HepG2 (cell line): ENCODE results near the gene CA12. TPM values are rescaled to one million over a fixed set of nuclear protein-coding genes. Genes with fewer than 3 reads are reported as not detected.

Source experiments
- ATAC-seq: fragments of 200-7000 bp; cut with Tn5 transposase; 3 replicates; pipeline ENCODE4 v1.9.1; 2020; ENCODE audit warnings: mild to moderate bottlenecking, moderate library complexity
- BruUV-seq: library from RNA; stranded (reverse); fragments of 400-500 nt; replicated peaks from 2 replicates; lab custom pipeline; 2021; lab: Mats Ljungman, UMichigan
- CTCF ChIA-PET: fragments of 300-600 bp; formaldehyde crosslinking; extraction: SDS; loops from one replicate; lab custom pipeline; 2021; ENCODE audit warnings: low total read pairs, inconsistent platforms, low intra/inter-chr PET ratio; lab: Yijun Ruan, JAX
- POLR2A ChIA-PET: fragments of 350-600 bp; sonication (Branson Sonifier 250); formaldehyde crosslinking; loops from one replicate; lab custom pipeline; 2020; ENCODE audit warnings: antibody characterized with exemption, inconsistent platforms; lab: Yijun Ruan, JAX
- DNase-seq: peaks from one replicate; pipeline ENCODE4 v3.0.0-alpha.2; 2015; ENCODE audit warnings: low spot score
- FAIRE-seq: peaks from 3 replicates; lab custom pipeline; 2011; peaks lifted over from hg19 to GRCh38; lab: Jason Lieb, UNC
- H2AFZ ChIP-seq: one replicate; pipeline ENCODE4 v1.6.1; 2011; ENCODE audit warnings: low read length, inconsistent platforms
- H3K27ac ChIP-seq: fragments of 300-600 bp; 3 replicates; pipeline ENCODE4 v1.8.0; 2011; ENCODE audit warnings: mixed run types, mild to moderate bottlenecking, mixed read lengths, low read length, inconsistent platforms; ENCODE audit not compliant: insufficient read depth; ENCODE audit errors: extremely low read length
- H3K27me3 ChIP-seq, 2 experiments: fragments of 200-600 bp in 1 of 2; 2 replicates in 1 of 2; 3 replicates in 1 of 2; pipeline versions ENCODE4 v1.6.0 to v1.8.0; 2011; ENCODE audit warnings: low read length in 2 of 2, mild to moderate bottlenecking in 2 of 2, moderate library complexity in 2 of 2, inconsistent platforms in 1 of 2; ENCODE audit not compliant: insufficient read depth in 2 of 2, control insufficient read depth in 1 of 2
- H3K36me3 ChIP-seq, 2 experiments: fragments of 200-600 bp in 1 of 2; replicated peaks in 1 of 2; 2 replicates in 1 of 2; 3 replicates in 1 of 2; pipeline versions ENCODE4 v1.5.1 to v1.8.0; 2011; ENCODE audit warnings: low read length in 2 of 2, inconsistent platforms in 1 of 2; ENCODE audit not compliant: insufficient read depth in 2 of 2, control insufficient read depth in 1 of 2
- H3K4me1 ChIP-seq: 2 replicates; pipeline ENCODE4 v1.5.1; 2012; ENCODE audit warnings: low read length, inconsistent platforms; ENCODE audit not compliant: insufficient read depth
- H3K4me2 ChIP-seq: 2 replicates; pipeline ENCODE4 v1.6.0; 2011; ENCODE audit warnings: low read depth, low read length, inconsistent platforms
- H3K4me3 ChIP-seq, 3 experiments: fragments of 200-600 bp in 1 of 3; sonication (generic), shearing (Covaris generic) in 1 of 3; replicated peaks in 1 of 3; 2 replicates each; pipeline ENCODE4 v1.5.1; 2011 to 2016; ENCODE audit warnings: low read length in 3 of 3, inconsistent platforms in 2 of 3, low read depth in 2 of 3, mild to moderate bottlenecking in 2 of 3, control low read depth in 1 of 3, mixed read lengths in 1 of 3; ENCODE audit not compliant: insufficient read depth in 1 of 3
- H3K79me2 ChIP-seq: one replicate; pipeline ENCODE4 v1.6.1; 2011; ENCODE audit warnings: low read length, inconsistent platforms; ENCODE audit not compliant: insufficient read depth
- H3K9ac ChIP-seq: 2 replicates; pipeline ENCODE4 v1.6.0; 2011; ENCODE audit warnings: mild to moderate bottlenecking, low read depth, low read length, inconsistent platforms; ENCODE audit not compliant: insufficient read depth
- H3K9me3 ChIP-seq: 2 replicates; pipeline ENCODE4 v1.5.1; 2012; ENCODE audit warnings: mild to moderate bottlenecking, low read length
- H4K20me1 ChIP-seq: 2 replicates; pipeline ENCODE4 v1.6.0; 2011; ENCODE audit warnings: inconsistent platforms, mild to moderate bottlenecking, low read length, moderate library complexity; ENCODE audit not compliant: insufficient read depth
- CBX1 ChIP-seq: IDR thresholded peaks from one replicate; pipeline ENCODE4 v1.6.1; 2016; ENCODE audit warnings: antibody characterized with exemption, low read depth
- GATAD1 ChIP-seq: IDR thresholded peaks from 2 replicates; pipeline ENCODE4 v1.6.1; 2016; ENCODE audit warnings: missing genetic modification reagents, missing compliant biosample characterization
- KMT2A ChIP-seq: sonication (generic); formaldehyde crosslinking; IDR thresholded peaks from 2 replicates; pipeline ENCODE4 v1.4.0; 2020; ENCODE audit warnings: missing genetic modification reagents
- NFRKB ChIP-seq: fragments of 450-650 bp; IDR thresholded peaks from 2 replicates; pipeline ENCODE4 v1.6.1; 2017
- RXRB ChIP-seq: IDR thresholded peaks from 2 replicates; pipeline ENCODE4 v1.6.1; 2016; ENCODE audit warnings: borderline replicate concordance, missing genetic modification reagents, missing compliant biosample characterization
- SP1 ChIP-seq, 2 experiments: fragments of 450-650 bp in 1 of 2; sonication (generic) in 1 of 2; formaldehyde crosslinking in 1 of 2; IDR thresholded peaks; 2 replicates each; pipeline versions ENCODE4 v1.4.0 to v1.6.1; 2016 to 2020; ENCODE audit warnings: missing genetic modification reagents in 1 of 2
- UBTF ChIP-seq: sonication (generic); formaldehyde crosslinking; IDR thresholded peaks from 2 replicates; pipeline ENCODE4 v1.4.0; 2020; ENCODE audit warnings: mild to moderate bottlenecking, missing genetic modification reagents
- ZNF609 ChIP-seq: sonication (generic); formaldehyde crosslinking; IDR thresholded peaks from 2 replicates; pipeline ENCODE4 v1.4.0; 2020; ENCODE audit warnings: mild to moderate bottlenecking, missing genetic modification reagents, borderline replicate concordance
- ZNF672 ChIP-seq: sonication (generic); formaldehyde crosslinking; IDR thresholded peaks from 2 replicates; pipeline ENCODE4 v1.8.1; 2022; ENCODE audit warnings: missing genetic modification reagents
- WGBS: methylation state at CpG from one replicate; pipeline ENCODE4 v1.1.6; 2017; ENCODE audit warnings: low lambda C conversion rate; 5-methylcytosine and 5-hydroxymethylcytosine counted together
- in situ Hi-C: cut with HindIII; loops from 2 replicates; pipeline ENCODE4 v1.10.0; 2017; ENCODE audit warnings: low pct_unique_long_range_greater_than_20kb; ENCODE audit not compliant: extremely low pct_ligation_motif_present
- intact Hi-C: fragments of 100-400 bp; cut with micrococcal nuclease; formaldehyde crosslinking; loops from one replicate; pipeline ENCODE4 v1.10.0; 2022; ENCODE audit not compliant: unreplicated experiment
- polyA plus RNA-seq, 8 experiments: library from polyadenylated mRNA; depleted of rRNA in 3 of 8; stranded (reverse) in 7 of 8; unstranded in 1 of 8; fragments of >200 nt; fragmentation: Illumina TruSeq in 4 of 8; extraction: Trizol in 4 of 8; gene quantifications; 2 replicates each; pipeline versions ENCODE4 v1.2.1 to v1.2.3, GENCODE V29; 2011 to 2016; ENCODE audit warnings: low read depth in 4 of 8, missing spikeins in 1 of 8, mixed read lengths in 1 of 8; ENCODE audit not compliant: insufficient read depth in 1 of 8
- total RNA-seq, 5 experiments: library from RNA; depleted of rRNA; stranded (reverse); fragments of >200 nt; fragmentation: Illumina TruSeq; extraction: Trizol; gene quantifications; 2 replicates each; pipeline ENCODE4 v1.2.3, GENCODE V29; 2016; ENCODE audit warnings: low read depth in 1 of 5
- TF ChIP-seq, protein P1 (sequence below): sonication (generic); formaldehyde crosslinking; IDR thresholded peaks from 2 replicates; pipeline ENCODE4 v1.4.0; 2020; ENCODE audit warnings: mild to moderate bottlenecking, missing genetic modification reagents

Gene CA12
- total and polyA plus RNA-seq, 2 of the 13 experiments (the other 11 are each of a cell fraction or from before 2014, with no cell fraction given), result 0.07 to 0.20 TPM

DNA sequence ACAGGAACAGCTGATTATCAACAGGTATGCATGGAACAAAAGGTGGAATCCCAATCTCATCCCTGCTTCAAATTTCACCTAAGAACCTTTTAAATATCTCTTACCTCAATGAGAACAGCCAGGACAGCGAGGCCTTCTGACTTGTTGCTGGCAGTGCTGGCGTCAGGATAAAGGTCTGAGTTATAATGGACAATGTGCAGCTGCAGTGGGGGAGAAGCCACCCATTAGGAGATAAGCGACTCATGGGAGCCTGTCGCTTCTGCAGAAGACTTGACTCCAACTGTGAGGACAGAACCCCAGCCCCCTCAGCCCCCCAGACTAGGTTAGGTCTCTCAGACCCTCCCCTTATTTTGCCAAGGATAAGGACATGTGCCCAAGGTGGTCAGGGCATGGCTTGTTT lies 39.7 kb downstream of the CA12 start:
- POLR2A ChIA-PET, result no interaction called here
- TF ChIP-seq SP1 (IDR thresholded peaks at IDR 0.05) (no peak), SP1 (CRISPR knock-in tag; IDR thresholded peaks at IDR 0.05) (no peak), RXRB (CRISPR knock-in tag) (no peak), UBTF (no peak), GATAD1 (CRISPR knock-in tag) (no peak), ZNF672 (CRISPR knock-in tag) (no peak), CBX1 (no peak), ZNF609 (no peak), KMT2A (CRISPR knock-in tag) (no peak), NFRKB (no peak)
- TF ChIP-seq, protein P1, sequence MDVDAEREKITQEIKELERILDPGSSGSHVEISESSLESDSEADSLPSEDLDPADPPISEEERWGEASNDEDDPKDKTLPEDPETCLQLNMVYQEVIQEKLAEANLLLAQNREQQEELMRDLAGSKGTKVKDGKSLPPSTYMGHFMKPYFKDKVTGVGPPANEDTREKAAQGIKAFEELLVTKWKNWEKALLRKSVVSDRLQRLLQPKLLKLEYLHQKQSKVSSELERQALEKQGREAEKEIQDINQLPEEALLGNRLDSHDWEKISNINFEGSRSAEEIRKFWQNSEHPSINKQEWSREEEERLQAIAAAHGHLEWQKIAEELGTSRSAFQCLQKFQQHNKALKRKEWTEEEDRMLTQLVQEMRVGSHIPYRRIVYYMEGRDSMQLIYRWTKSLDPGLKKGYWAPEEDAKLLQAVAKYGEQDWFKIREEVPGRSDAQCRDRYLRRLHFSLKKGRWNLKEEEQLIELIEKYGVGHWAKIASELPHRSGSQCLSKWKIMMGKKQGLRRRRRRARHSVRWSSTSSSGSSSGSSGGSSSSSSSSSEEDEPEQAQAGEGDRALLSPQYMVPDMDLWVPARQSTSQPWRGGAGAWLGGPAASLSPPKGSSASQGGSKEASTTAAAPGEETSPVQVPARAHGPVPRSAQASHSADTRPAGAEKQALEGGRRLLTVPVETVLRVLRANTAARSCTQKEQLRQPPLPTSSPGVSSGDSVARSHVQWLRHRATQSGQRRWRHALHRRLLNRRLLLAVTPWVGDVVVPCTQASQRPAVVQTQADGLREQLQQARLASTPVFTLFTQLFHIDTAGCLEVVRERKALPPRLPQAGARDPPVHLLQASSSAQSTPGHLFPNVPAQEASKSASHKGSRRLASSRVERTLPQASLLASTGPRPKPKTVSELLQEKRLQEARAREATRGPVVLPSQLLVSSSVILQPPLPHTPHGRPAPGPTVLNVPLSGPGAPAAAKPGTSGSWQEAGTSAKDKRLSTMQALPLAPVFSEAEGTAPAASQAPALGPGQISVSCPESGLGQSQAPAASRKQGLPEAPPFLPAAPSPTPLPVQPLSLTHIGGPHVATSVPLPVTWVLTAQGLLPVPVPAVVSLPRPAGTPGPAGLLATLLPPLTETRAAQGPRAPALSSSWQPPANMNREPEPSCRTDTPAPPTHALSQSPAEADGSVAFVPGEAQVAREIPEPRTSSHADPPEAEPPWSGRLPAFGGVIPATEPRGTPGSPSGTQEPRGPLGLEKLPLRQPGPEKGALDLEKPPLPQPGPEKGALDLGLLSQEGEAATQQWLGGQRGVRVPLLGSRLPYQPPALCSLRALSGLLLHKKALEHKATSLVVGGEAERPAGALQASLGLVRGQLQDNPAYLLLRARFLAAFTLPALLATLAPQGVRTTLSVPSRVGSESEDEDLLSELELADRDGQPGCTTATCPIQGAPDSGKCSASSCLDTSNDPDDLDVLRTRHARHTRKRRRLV (CRISPR knock-in tag), result no peak
- ATAC-seq (no peak), FAIRE-seq (no peak), DNase-seq (no peak)
- no peaks in the 10 kb centered on the region for H3K36me3 ChIP-seq
- no peak overlapping the region for H3K9ac ChIP-seq
- no peak overlapping the region for H3K4me3 ChIP-seq
- in situ Hi-C loops, result no loop called here
- no peak overlapping the region for H3K4me2 ChIP-seq
- no peaks in the 10 kb centered on the region for H4K20me1 ChIP-seq
- no TSS peak for BruUV-seq
- no peak overlapping the region for H2AFZ ChIP-seq
- H3K27me3 ChIP-seq, result peaks cover 3 to 10% of the 10 kb centered on the region in 2 experiments; a peak in 2 of 5 replicates
- CTCF ChIA-PET, result no interaction called here
- peaks cover 5% of the 10 kb centered on the region; the same call in 1 of the 2 replicates for H3K4me1 ChIP-seq
- WGBS, result 72% methylated on average over 4 of the region's 4 CpGs
- H3K27ac ChIP-seq, result no peak overlapping the region
- intact Hi-C loops, result no loop called here
- no peaks in the 10 kb centered on the region for H3K79me2 ChIP-seq
- H3K9me3 ChIP-seq, result no peaks in the 10 kb centered on the region
